Suprapubic skin (tissue), 4 donors: ENCODE data around the gene KCNK17. TPM values are rescaled to one million over a fixed set of nuclear protein-coding genes. Genes with fewer than 3 reads are reported as not detected.

ENCODE experiments used
- DNase-seq, 2 donors: peaks; one replicate each; pipeline ENCODE4 v3.0.0-alpha.2; 2019; ENCODE audit warnings: low spot score in 2 of 2
- H3K27ac ChIP-seq: fragments of 200-600 bp; sonication (generic); one replicate; pipeline ENCODE4 v1.5.1; 2019
- H3K27me3 ChIP-seq: fragments of 200-600 bp; sonication (generic); one replicate; pipeline ENCODE4 v1.5.1; 2019
- H3K36me3 ChIP-seq: fragments of 200-600 bp; sonication (generic); one replicate; pipeline ENCODE4 v1.5.1; 2019
- H3K4me1 ChIP-seq: fragments of 200-600 bp; sonication (generic); one replicate; pipeline ENCODE4 v1.5.1; 2019
- H3K4me3 ChIP-seq: fragments of 200-600 bp; sonication (generic); one replicate; pipeline ENCODE4 v1.5.1; 2019; ENCODE audit warnings: mild to moderate bottlenecking
- H3K9me3 ChIP-seq: fragments of 200-600 bp; sonication (generic); one replicate; pipeline ENCODE4 v1.5.1; 2019
- CTCF ChIP-seq, 2 donors: fragments of 200-600 bp in 1 of 2; fragments of 450-650 bp in 1 of 2; sonication (generic) in 1 of 2; IDR thresholded peaks; one replicate each; pipeline ENCODE4 v1.5.1; 2016 to 2019; ENCODE audit warnings: antibody characterized with exemption in 2 of 2, mild to moderate bottlenecking in 1 of 2, moderate library complexity in 1 of 2
- EP300 ChIP-seq: sonication (generic); formaldehyde crosslinking; IDR thresholded peaks from one replicate; pipeline ENCODE4 v1.6.1; 2017; ENCODE audit warnings: antibody characterized with exemption
- POLR2A ChIP-seq, 2 donors: fragments of 450-650 bp; IDR thresholded peaks; one replicate each; pipeline ENCODE4 v1.6.1; 2017; ENCODE audit warnings: antibody characterized with exemption in 2 of 2, mild to moderate bottlenecking in 2 of 2, moderate library complexity in 2 of 2
- POLR2AphosphoS5 ChIP-seq, 3 donors: sonication (generic); formaldehyde crosslinking; IDR thresholded peaks; one replicate each; pipeline ENCODE4 v1.6.1; 2017; ENCODE audit warnings: antibody characterized with exemption in 3 of 3
- WGBS: methylation state at CpG from one replicate; pipeline ENCODE4 v1.1.5; 2018; 5-methylcytosine and 5-hydroxymethylcytosine counted together
- total RNA-seq, 4 donors: library from RNA; depleted of rRNA; stranded (reverse); fragments of >200 nt; gene quantifications; one replicate each; pipeline ENCODE4 v1.1.0, GENCODE V29; 2016

The KCNK17 gene
- total RNA-seq, 4 donors from 2014 or later = not detected

GRCh38 chr6:39333644-39334438 is 19.6 kb upstream of the KCNK17 start:
- no peaks in the 10 kb centered on the region for H3K27me3 ChIP-seq
- no peak overlapping the region for H3K4me3 ChIP-seq
- H3K27ac ChIP-seq = no peak overlapping the region
- H3K4me1 ChIP-seq = peaks cover 2% of the 10 kb centered on the region
- no peak for TF ChIP-seq POLR2AphosphoS5 (IDR thresholded peaks at IDR 0.05)
- no peak for TF ChIP-seq CTCF (IDR thresholded peaks at IDR 0.05)
- TF ChIP-seq POLR2A (IDR thresholded peaks at IDR 0.05) = no peak
- no peak for TF ChIP-seq EP300
- no peak for DNase-seq
- no peaks in the 10 kb centered on the region for H3K36me3 ChIP-seq
- no peaks in the 10 kb centered on the region for H3K9me3 ChIP-seq
- whole genome bisulfite sequencing = 89% methylated on average over 7 of the region's 7 CpGs

- peaks cover 3% of the 10 kb centered on the region for H3K27me3 ChIP-seq
- H3K4me3 ChIP-seq = no peak overlapping the region
- 43% methylated on average over 3 of the region's 3 CpGs for WGBS
- no peak overlapping the region for H3K27ac ChIP-seq
- H3K9me3 ChIP-seq = no peaks in the 10 kb centered on the region
- TF ChIP-seq CTCF (IDR thresholded peaks at IDR 0.05) (no peak), EP300 (no peak), POLR2A (IDR thresholded peaks at IDR 0.05) (no peak), POLR2AphosphoS5 (IDR thresholded peaks at IDR 0.05) (no peak)
- H3K36me3 ChIP-seq = no peaks in the 10 kb centered on the region
- H3K4me1 ChIP-seq = no peaks in the 10 kb centered on the region
- no peak for DNase-seq
Measured at GRCh38 chr6:39330476-39330875, 16.3 kb upstream of the KCNK17 start.

GRCh38 chr6:39330057-39330456 is 15.8 kb upstream of the KCNK17 start:
- WGBS = 64% methylated on average over 3 of the region's 3 CpGs

GRCh38 chr6:39328066-39328465 is 13.8 kb upstream of the KCNK17 start:
- WGBS = 89% methylated on average over 12 of the region's 12 CpGs
- TF ChIP-seq EP300 (no peak), POLR2AphosphoS5 (IDR thresholded peaks at IDR 0.05) (no peak), POLR2A (IDR thresholded peaks at IDR 0.05) (no peak), CTCF (IDR thresholded peaks at IDR 0.05) (no peak)
- H3K9me3 ChIP-seq = no peaks in the 10 kb centered on the region
- peaks cover 6% of the 10 kb centered on the region for H3K27me3 ChIP-seq
- no peak for DNase-seq
- no peak overlapping the region for H3K4me3 ChIP-seq
- H3K36me3 ChIP-seq = no peaks in the 10 kb centered on the region
- no peaks in the 10 kb centered on the region for H3K4me1 ChIP-seq
- no peak overlapping the region for H3K27ac ChIP-seq

More at GRCh38 chr6:39330057-39330456, 15.8 kb upstream of the KCNK17 start:
- H3K4me1 ChIP-seq = no peaks in the 10 kb centered on the region
- no peaks in the 10 kb centered on the region for H3K36me3 ChIP-seq
- no peak overlapping the region for H3K4me3 ChIP-seq
- DNase-seq = no peak
- no peak for TF ChIP-seq CTCF (IDR thresholded peaks at IDR 0.05)
- no peak for TF ChIP-seq POLR2AphosphoS5 (IDR thresholded peaks at IDR 0.05)
- no peak for TF ChIP-seq POLR2A (IDR thresholded peaks at IDR 0.05)
- TF ChIP-seq EP300 = no peak
- no peak overlapping the region for H3K27ac ChIP-seq
- H3K9me3 ChIP-seq = no peaks in the 10 kb centered on the region
- peaks cover 3% of the 10 kb centered on the region for H3K27me3 ChIP-seq

- Histone ChIP-seq H3K4me3 (no peak overlapping the region), H3K27me3 (peaks cover 6% of the 10 kb centered on the region), H3K4me1 (no peaks in the 10 kb centered on the region), H3K36me3 (no peaks in the 10 kb centered on the region), H3K9me3 (no peaks in the 10 kb centered on the region), H3K27ac (no peak overlapping the region)
- 83% methylated on average over 5 of the region's 5 CpGs for WGBS
- DNase-seq = no peak
- TF ChIP-seq CTCF (IDR thresholded peaks at IDR 0.05) (no peak), POLR2A (IDR thresholded peaks at IDR 0.05) (no peak), EP300 (no peak), POLR2AphosphoS5 (IDR thresholded peaks at IDR 0.05) (no peak)
Measured at GRCh38 chr6:39327507-39327906, 13.3 kb upstream of the KCNK17 start.
